HCT116 (cell line): Measurements from ENCODE around the gene PSMC3. TPM values are rescaled to one million over a fixed set of nuclear protein-coding genes. Genes with fewer than 3 reads are reported as not detected.

Experiments
- ATAC-seq: fragments of 200-7000 bp; cut with Tn5 transposase; 2 replicates; pipeline ENCODE4 v1.9.1; 2020; ENCODE audit warnings: mild to moderate bottlenecking, moderate library complexity
- BruUV-seq: library from RNA; stranded (reverse); fragments of 400-500 nt; replicated peaks from 2 replicates; lab custom pipeline; 2021; lab: Mats Ljungman, UMichigan
- CTCF ChIA-PET: fragments of 300-600 bp; sonication (Branson Sonifier 250); formaldehyde crosslinking; loops from one replicate; lab custom pipeline; 2021; ENCODE audit warnings: antibody characterized with exemption; lab: Charles Lee
- POLR2A ChIA-PET: fragments of 300-600, 350-600 bp; sonication (Branson Sonifier 250); formaldehyde crosslinking; loops from one replicate; lab custom pipeline; 2021; ENCODE audit warnings: antibody characterized with exemption; lab: Charles Lee
- RAD21 ChIA-PET, 2 experiments: fragments of 300-600 bp; sonication (Branson Sonifier 250); formaldehyde crosslinking; loops; one replicate each; lab custom pipeline; 2023; ENCODE audit warnings: low total read pairs in 2 of 2; ENCODE audit not compliant: uncharacterized antibody in 2 of 2, unreplicated experiment in 2 of 2, low non-redundant PET in 1 of 2; lab: Charles Lee
- DNase-seq: peaks from one replicate; pipeline ENCODE4 v3.0.0-alpha.2; 2010; ENCODE audit warnings: low read depth, low spot score
- H2AFZ ChIP-seq: fragments of 200-600 bp; shearing (Covaris generic), sonication (generic); 2 replicates; pipeline ENCODE4 v1.6.1; 2017; ENCODE audit warnings: low read depth, mixed run types, mixed read lengths, antibody characterized with exemption, low read length; ENCODE audit not compliant: poor library complexity, severe bottlenecking
- H3K27ac ChIP-seq: 2 replicates; pipeline ENCODE4 v1.5.1; 2012; ENCODE audit warnings: low read depth, low read length
- H3K27me3 ChIP-seq: fragments of 200-600 bp; sonication (generic); 2 replicates; pipeline ENCODE4 v1.6.1; 2016; ENCODE audit warnings: mixed run types, low read length, mixed read lengths; ENCODE audit not compliant: insufficient read depth
- H3K36me3 ChIP-seq, 2 experiments: fragments of 200-500 bp in 1 of 2; fragments of 200-600 bp in 1 of 2; sonication (Bioruptor generic) in 1 of 2; sonication (generic) in 1 of 2; 2 replicates each; pipeline versions ENCODE4 v1.5.1 to v1.6.1; 2014 to 2016; ENCODE audit warnings: low read length in 2 of 2, inconsistent platforms in 1 of 2, mixed read lengths in 1 of 2, mixed run types in 1 of 2; ENCODE audit not compliant: insufficient read depth in 2 of 2, control insufficient read depth in 1 of 2
- H3K4me1 ChIP-seq, 2 experiments: fragments of 200-600 bp in 1 of 2; sonication (generic) in 1 of 2; 2 replicates each; pipeline versions ENCODE4 v1.5.1 to v1.6.1; 2012 to 2017; ENCODE audit warnings: low read length in 2 of 2, inconsistent platforms in 1 of 2, mild to moderate bottlenecking in 1 of 2, mixed read lengths in 1 of 2, mixed run types in 1 of 2, moderate library complexity in 1 of 2; ENCODE audit not compliant: insufficient read depth in 2 of 2, control insufficient read depth in 1 of 2
- H3K4me2 ChIP-seq: fragments of 200-600 bp; sonication (generic); 2 replicates; pipeline ENCODE4 v1.6.1; 2017; ENCODE audit warnings: mixed run types, low read length, mixed read lengths
- H3K4me3 ChIP-seq, 2 experiments: fragments of 200-600 bp in 1 of 2; sonication (generic) in 1 of 2; replicated peaks in 1 of 2; 2 replicates each; pipeline ENCODE4 v1.5.1; 2011 to 2016; ENCODE audit warnings: low read length in 2 of 2, control low read depth in 1 of 2, low read depth in 1 of 2, mild to moderate bottlenecking in 1 of 2, mixed read lengths in 1 of 2, mixed run types in 1 of 2
- H3K79me2 ChIP-seq: fragments of 200-600 bp; sonication (generic); 2 replicates; pipeline ENCODE4 v1.6.1; 2017; ENCODE audit warnings: mild to moderate bottlenecking, mixed run types, low read length, moderate library complexity, mixed read lengths; ENCODE audit not compliant: insufficient read depth
- H3K9ac ChIP-seq: fragments of 200-600 bp; sonication (generic); 2 replicates; pipeline ENCODE4 v1.6.1; 2016; ENCODE audit warnings: low read length, mixed read lengths
- H3K9me2 ChIP-seq: fragments of 200-600 bp; sonication (generic), shearing (Covaris generic); 2 replicates; pipeline ENCODE4 v1.6.1; 2017; ENCODE audit warnings: mixed run types, mild to moderate bottlenecking, moderate library complexity; ENCODE audit not compliant: insufficient read depth
- H3K9me3 ChIP-seq, 2 experiments: fragments of 200-500 bp in 1 of 2; fragments of 200-600 bp in 1 of 2; sonication (Bioruptor generic) in 1 of 2; sonication (generic) in 1 of 2; 2 replicates each; pipeline ENCODE4 v1.6.1; 2014 to 2017; ENCODE audit warnings: low read length in 2 of 2, mixed read lengths in 2 of 2, inconsistent platforms in 1 of 2, low read depth in 1 of 2, mild to moderate bottlenecking in 1 of 2, mixed run types in 1 of 2, moderate library complexity in 1 of 2; ENCODE audit not compliant: control insufficient read depth in 1 of 2, insufficient read depth in 1 of 2
- H4K20me1 ChIP-seq: fragments of 200-600 bp; sonication (generic), shearing (Covaris generic); 2 replicates; pipeline ENCODE4 v1.6.1; 2017; ENCODE audit warnings: mixed run types, mild to moderate bottlenecking, moderate library complexity; ENCODE audit not compliant: insufficient read depth
- CBX3 ChIP-seq: IDR thresholded peaks from 2 replicates; pipeline ENCODE4 v1.6.1; 2012; ENCODE audit warnings: low read depth
- FOSL1 ChIP-seq: IDR thresholded peaks from 2 replicates; pipeline ENCODE4 v1.6.1; 2012; ENCODE audit warnings: low read depth
- RAD21 ChIP-seq: IDR thresholded peaks from 2 replicates; pipeline ENCODE4 v1.6.1; 2012; ENCODE audit warnings: low read depth, mild to moderate bottlenecking
- ZNF274 ChIP-seq: fragments of 200-500 bp; sonication (Bioruptor generic); IDR thresholded peaks from 2 replicates; pipeline ENCODE4 v1.6.1; 2014; ENCODE audit warnings: mild to moderate bottlenecking, low read depth, low read length, inconsistent platforms
- intact Hi-C: fragments of 100-400 bp; cut with micrococcal nuclease; formaldehyde crosslinking; loops from 2 replicates; pipeline ENCODE4 v1.10.0; 2022
- total RNA-seq: library from RNA; stranded (reverse); gene quantifications from one replicate; pipeline ENCODE4 v1.2.1, GENCODE V29; 2021; ENCODE audit not compliant: unreplicated experiment
- TF ChIP-seq, protein P1 (sequence below): IDR thresholded peaks from 2 replicates; pipeline ENCODE4 v1.6.1; 2012

The PSMC3 gene
- total RNA-seq, 1 experiment from 2014 or later = 155 TPM

DNA sequence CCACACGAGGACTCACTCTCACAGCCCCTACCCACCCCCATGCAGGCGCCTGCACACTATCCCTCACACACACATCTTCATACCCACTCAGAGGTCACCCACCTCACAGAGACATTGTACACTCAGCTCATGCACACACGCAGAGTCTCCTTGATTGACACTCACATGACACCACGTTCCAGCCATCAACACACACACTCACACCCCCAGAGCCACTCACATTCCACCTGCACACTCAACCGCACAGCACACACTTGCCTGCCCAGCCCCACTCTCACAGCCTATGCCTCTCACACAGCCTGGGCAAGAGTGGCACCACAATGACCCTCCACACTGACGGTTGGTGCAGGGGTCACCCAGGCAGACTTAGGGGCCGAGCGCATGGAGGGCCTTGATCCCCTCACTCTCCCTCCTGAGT is 50.1 kb downstream of the PSMC3 start:
- no peak for ATAC-seq
- Histone ChIP-seq H3K36me3 (no peaks in the 10 kb centered on the region), H4K20me1 (no peaks in the 10 kb centered on the region), H3K27me3 (no peaks in the 10 kb centered on the region), H3K4me3 (no peak overlapping the region), H3K9ac (no peak overlapping the region), H3K27ac (no peak overlapping the region), H3K79me2 (no peaks in the 10 kb centered on the region), H3K9me3 (no peaks in the 10 kb centered on the region), H3K4me1 (peaks cover 11 to 29% of the 10 kb centered on the region in 2 experiments; a peak in 3 of 4 replicates), H3K4me2 (no peak overlapping the region), H2AFZ (no peak overlapping the region), H3K9me2 (no peaks in the 10 kb centered on the region)
- ChIA-PET RAD21 (no interaction called here), CTCF (interaction anchor here (1.2 kb wide), 1 partner anchor 14 kb away, joined by 3 read pairs; no protein-coding TSS in a partner anchor), POLR2A (no interaction called here)
- BruUV-seq = no TSS peak
- intact Hi-C loops = no loop called here
- no peak for DNase-seq
- no peak for TF ChIP-seq CBX3
- no peak for TF ChIP-seq RAD21
- no peak for TF ChIP-seq ZNF274
- TF ChIP-seq FOSL1 = no peak
- TF ChIP-seq, protein P1, sequence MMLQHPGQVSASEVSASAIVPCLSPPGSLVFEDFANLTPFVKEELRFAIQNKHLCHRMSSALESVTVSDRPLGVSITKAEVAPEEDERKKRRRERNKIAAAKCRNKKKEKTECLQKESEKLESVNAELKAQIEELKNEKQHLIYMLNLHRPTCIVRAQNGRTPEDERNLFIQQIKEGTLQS = no peak

- TF ChIP-seq ZNF274 = no peak
- intact Hi-C loops = no loop called here
- POLR2A ChIA-PET = no interaction called here
Measured at GRCh38 chr11:47375546-47376085, 50.6 kb downstream of the PSMC3 start.

More at GRCh38 chr11:47375546-47376085, 50.6 kb downstream of the PSMC3 start:
- H3K9me3 ChIP-seq = no peaks in the 10 kb centered on the region
- ATAC-seq (no peak), DNase-seq (no peak)
- CTCF ChIA-PET = no interaction called here
- no peak overlapping the region for H3K4me2 ChIP-seq
- H4K20me1 ChIP-seq = no peaks in the 10 kb centered on the region
- H3K4me3 ChIP-seq = no peak overlapping the region
- no TSS peak for BruUV-seq
- no peaks in the 10 kb centered on the region for H3K79me2 ChIP-seq
- no peak overlapping the region for H2AFZ ChIP-seq
- no peaks in the 10 kb centered on the region for H3K36me3 ChIP-seq
- H3K9me2 ChIP-seq = no peaks in the 10 kb centered on the region
- H3K4me1 ChIP-seq = peaks cover 11 to 29% of the 10 kb centered on the region in 2 experiments; a peak in 3 of 4 replicates
- no peak overlapping the region for H3K27ac ChIP-seq
- no peak overlapping the region for H3K9ac ChIP-seq
- no peaks in the 10 kb centered on the region for H3K27me3 ChIP-seq
- RAD21 ChIA-PET = no interaction called here
